HL-60/S4 treated with retinoic acid at 250 ng/mL for 4 days and 3 days (cell line): ENCODE measurements around the gene EVI2A.
"Not testable (repeated sequence)": the region's sequence is repeated elsewhere in the genome, so short reads cannot be mapped to it uniquely, and the experiment has no call there.

Source experiments
- in situ Hi-C: fragments of 300-500 bp; cut with MboI; formaldehyde crosslinking; loops from 2 replicates; pipeline ENCODE4 v1.7.0; 2022; ENCODE audit warnings: low sequenced_read_pairs

EVI2A gene

DNA sequence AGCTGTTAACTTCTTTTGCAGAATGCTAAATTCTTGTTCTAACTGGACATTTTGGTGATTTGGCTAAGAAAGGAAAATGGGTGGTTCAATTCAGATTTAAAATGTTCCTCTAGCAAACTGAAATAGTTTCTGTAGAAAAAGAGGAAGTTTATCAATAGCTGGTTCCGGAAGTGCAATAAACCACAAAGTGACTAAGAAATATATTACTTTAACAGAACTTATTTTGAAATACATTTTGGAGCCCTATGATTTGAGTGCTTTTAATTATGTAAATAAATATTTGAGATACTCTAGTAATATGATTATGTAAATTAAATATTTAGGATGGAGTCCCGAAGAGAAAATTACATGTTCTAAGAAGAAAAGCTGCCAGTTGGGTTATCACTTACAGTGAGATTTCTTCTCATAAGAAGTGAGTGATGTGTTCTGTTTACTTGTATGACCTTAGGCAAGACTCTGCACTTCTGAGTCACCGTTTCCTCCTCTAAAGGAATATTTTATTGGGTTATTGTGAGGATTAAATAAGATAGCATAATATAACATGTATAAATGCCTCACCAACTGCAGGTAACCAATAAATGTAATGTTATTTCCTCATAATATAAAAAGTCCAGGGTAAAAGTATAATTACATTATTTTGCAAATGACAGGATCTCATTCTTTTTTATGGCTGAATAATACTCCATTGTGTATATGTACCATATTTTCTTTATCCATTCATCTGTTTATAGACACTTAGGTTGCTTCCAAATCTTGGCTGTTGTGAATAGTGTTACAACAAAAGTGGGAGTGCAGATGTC is 7.2 kb downstream of the EVI2A start, which contains the start of gene EVI2B:
Gene EVI2B, minus strand, starts transcription at position 73 of the 800 bp plus-strand sequence. CDS start 8,445 bp downstream, outside the sequence.
- in situ Hi-C loops = no loop called here

DNA sequence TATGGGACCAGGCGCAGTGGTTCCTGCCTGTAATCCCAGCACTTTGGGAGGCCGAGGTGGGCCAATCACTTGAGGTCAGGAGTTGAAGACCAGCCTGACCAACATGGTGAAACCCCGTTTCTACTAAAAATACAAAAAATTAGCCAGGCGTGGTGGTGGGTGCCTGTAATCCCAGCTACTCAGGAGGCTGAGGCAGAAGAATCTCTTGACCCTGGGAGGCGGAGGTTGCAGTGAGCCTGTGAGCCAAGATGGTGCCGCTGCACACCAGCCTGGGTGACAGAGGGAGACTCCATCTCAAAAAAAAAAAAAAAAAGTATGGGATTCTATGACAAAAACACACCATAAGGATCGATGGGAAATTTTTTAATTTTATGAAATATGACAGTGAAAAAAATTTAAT is 9.2 kb downstream of the EVI2A start:
- in situ Hi-C loops = not testable (repeated sequence)

- in situ Hi-C loops = no loop called here
Measured at GRCh38 chr17:31311526-31311925, 9.9 kb downstream of the EVI2A start.

DNA sequence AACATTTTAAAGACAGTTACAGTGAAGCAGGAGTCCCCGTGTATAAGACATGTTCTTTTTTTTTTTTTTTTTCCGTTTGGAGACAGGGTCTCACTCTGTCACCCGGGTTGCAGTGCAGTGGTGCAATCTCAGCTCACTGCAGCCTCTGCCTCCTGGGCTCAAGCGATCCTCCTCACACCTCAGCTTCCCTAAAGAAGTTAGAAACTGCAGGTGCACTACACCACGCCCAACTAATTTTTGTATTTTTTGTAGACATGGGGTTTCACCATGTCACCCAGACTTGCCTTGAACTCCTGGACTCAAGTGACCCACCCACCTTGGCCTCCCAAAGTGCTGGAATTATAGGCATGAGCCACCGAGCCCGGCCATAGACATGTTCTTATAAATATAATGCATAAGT is 10.5 kb downstream of the EVI2A start:
- in situ Hi-C loops = no loop called here

- in situ Hi-C loops = no loop called here
Measured at GRCh38 chr17:31310260-31310659, 11.2 kb downstream of the EVI2A start.

GRCh38 chr17:31309556-31309955 is 11.9 kb downstream of the EVI2A start:
- in situ Hi-C loops = no loop called here

DNA sequence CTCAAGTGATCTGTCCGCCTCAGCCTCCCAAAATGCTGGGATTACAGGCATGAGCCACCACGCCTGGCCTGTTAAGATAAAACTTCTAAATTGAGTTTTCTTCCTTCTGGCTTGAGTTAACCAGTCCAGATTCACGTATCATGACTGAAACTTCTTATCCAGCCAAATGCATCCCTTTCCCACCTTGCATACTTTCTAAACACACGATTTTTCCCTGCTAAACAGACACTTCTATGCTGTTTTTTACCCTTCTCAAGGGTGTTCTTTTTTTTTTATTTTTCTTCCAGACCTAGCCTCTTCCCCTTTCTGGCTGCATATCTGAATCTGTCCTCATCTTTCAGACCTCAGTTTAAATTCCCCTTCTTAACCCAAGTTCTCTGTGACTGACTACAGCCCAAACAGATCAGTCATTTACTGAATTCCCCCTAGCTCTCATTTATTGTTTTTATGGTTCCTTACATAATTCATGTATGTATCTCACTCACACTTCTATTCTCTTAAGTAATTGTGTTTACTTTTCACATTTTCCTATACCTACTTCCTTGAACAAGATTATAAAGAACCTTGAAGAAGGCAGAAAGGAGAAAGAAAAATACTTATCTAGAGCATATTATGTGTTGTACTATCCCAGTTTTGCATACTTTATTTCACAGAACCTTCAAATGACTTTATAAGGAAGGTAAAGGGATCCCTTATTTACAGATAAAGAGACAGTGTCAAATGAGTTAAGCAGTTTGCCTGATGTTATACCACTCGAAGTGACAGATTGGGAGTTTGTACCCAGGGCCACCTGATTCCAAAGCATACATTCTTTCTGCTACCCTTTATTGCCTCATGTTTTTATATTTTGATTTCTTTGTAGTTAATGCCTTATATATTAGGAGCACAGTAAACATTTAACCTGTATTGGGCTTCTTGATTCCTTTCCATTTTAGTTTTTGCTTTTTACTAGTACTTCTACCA is 12.8 kb downstream of the EVI2A start:
- in situ Hi-C loops = no loop called here

DNA sequence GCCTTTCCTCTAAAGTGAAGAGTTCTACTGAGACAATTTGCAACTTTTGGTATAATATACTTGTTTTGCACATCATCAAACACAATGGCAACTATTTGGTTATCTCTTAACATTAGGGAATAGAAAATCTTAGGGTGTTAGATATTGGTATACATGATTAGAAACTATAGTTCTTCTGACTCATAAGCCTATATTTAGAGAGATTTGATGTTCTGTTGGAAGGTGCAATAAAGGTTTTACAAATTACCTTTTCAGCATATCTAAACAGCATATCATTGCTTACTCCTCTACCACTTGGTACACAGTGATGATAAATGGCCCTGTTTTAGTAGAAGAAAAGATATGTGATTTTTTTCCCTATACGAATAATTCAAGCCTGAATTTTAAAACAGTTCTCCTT is 13.8 kb downstream of the EVI2A start:
- in situ Hi-C loops = no loop called here

DNA sequence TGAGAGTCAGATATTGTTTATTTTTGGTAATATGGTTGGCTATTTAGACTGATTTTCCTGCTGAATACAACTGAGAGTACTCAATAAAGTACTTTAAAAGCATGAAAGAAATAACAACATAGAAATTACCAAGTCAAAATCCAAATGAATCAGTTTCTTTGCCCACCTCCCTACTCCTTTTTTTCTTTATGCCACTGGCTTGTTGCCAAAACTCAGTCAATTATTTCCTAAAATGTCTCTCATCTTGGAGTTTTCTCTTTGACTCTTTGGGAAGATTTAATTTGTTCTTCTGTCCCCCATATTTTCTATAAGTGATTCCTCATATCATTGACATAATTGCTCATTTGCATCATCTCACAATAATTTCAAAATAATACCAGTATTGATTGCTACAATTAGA is 21.8 kb downstream of the EVI2A start:
- in situ Hi-C loops = no loop called here

DNA sequence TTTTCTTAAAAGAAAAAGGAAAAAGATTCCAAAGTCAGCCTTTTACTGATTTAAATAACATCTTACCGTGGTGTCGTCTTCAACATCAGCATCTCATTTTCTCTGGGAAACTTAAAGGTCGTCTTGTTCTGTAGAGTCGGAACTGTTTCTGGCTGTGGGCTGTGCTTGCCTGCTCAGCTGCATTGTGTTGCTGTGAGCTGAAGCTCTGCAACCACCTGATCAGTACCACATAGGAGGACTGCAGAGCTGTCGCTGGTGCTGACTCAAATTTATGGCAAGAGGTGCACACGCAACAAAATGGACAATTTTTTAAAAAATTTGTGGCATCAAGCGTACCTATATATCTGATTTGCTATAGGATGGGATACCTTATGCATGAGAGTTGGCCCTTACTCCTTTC is 24.3 kb downstream of the EVI2A start, which contains the start of gene OMG:
Gene OMG, minus strand, starts transcription at position 150 of the 400 bp plus-strand sequence. CDS start 908 bp downstream, outside the sequence.
- in situ Hi-C loops = no loop called here

- in situ Hi-C loops = no loop called here
Measured at GRCh38 chr17:31296142-31296541, 25.3 kb downstream of the EVI2A start.

- in situ Hi-C loops = no loop called here
Measured at GRCh38 chr17:31295489-31295871, 25.9 kb downstream of the EVI2A start.

DNA sequence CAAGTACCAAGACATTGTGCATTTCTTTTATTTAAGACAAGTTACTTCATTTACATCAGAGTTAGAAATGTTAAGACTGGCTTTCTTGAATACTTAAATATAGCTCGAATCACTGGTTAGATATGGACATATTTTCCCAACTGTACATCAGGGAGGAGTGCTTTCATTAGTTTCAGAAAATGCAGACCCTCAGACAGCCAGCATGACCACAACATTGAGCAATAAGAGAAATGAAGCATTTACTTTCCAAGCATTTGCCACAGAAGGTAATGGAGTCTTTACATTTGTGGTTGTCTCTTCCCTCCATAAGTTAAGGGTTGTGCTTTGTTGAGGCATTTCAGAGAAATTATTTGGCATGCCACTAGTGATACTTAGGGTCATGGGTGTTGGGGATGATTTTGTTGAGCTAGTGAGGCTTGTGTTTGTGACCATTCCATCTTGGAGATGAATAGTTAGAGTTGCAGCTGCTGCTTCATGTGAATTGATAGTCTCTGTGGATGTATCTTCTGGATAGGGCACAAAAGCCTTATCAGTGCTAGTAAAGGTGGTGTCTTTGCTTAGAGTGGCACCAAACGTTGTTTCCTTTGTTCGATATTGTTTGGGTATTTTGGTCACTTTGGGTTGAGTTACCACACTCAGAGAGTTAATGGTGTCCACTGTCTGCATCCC is 26.5 kb downstream of the EVI2A start:
- in situ Hi-C loops = no loop called here

GRCh38 chr17:31294231-31294630 is 27.2 kb downstream of the EVI2A start:
- in situ Hi-C loops = no loop called here

- in situ Hi-C loops = no loop called here
Measured at GRCh38 chr17:31293581-31293980, 27.8 kb downstream of the EVI2A start.

GRCh38 chr17:31291820-31292219 is 29.6 kb downstream of the EVI2A start:
- in situ Hi-C loops = no loop called here

DNA sequence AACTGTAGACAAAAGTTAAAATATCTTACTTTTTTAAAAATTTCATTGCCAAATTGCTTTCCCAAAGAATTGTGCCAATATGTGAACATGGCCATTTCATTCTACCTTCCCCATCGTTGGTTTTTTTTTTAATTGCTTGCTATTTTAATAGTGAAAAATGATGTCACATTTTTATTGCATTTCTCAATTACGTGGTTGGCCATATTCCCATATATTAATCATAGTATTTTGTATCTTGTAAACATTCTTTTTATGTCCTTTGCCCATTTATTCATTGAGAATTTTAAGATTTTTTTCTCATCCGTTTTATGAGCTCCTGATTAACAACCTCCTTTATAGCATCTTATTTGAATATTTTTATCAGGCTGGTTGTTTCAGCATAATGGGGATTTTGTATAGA is 31.6 kb downstream of the EVI2A start:
- in situ Hi-C loops = no loop called here

DNA sequence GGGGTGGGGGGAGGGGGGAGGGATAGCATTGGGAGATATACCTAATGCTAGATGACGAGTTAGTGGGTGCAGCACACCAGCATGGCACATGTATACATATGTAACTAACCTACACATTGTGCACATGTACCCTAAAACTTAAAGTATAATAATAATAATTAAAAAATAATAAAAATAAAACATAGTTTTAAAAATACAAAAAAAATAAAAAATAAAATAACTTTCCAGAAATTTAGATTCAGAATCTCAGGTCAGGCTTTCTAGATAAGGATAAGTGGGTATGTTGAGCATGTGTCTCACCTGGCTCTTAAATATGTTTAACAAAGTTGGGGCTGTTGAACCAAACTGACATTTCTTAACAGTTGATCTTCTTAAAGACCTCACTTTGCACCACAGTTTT is 33.5 kb downstream of the EVI2A start:
- in situ Hi-C loops = not testable (repeated sequence)

DNA sequence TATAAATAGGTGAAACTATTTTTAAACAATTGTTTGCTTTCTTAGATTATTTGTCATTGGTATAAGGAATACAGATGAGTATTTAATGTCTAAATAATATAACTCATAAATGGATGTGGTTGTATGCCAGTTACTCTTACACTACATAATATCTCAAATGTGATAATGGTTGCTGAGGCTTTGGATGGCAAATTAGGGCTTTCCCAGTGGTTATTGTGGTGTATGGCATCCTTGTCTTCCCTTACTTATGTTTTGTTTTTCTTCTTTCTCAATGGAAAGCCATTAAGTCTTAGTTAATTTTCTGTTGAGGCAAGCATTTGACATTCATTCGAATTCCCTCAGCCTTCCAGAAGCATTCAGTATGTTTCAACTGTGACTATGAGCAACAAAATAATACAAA is 34.8 kb downstream of the EVI2A start:
- in situ Hi-C loops = no loop called here

DNA sequence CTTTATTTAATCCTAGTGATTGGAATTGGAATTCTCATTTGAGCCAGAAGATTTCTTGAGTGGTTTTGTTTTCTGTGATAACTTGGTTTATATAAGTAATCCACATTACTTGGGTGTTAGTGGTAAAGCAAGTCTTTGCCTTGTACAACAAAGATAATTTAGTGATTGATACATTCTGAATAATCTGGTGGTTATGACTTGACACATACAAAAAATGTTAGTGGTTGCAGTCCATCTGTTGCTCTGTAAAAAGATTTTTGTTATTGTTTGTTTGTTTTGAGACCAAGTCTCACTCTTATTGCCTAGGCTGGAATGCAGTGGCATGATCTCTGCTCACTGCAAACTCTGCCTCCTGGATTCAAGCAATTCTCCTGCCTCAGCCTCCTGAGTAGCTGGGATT is 37.6 kb downstream of the EVI2A start:
- in situ Hi-C loops = no loop called here

DNA sequence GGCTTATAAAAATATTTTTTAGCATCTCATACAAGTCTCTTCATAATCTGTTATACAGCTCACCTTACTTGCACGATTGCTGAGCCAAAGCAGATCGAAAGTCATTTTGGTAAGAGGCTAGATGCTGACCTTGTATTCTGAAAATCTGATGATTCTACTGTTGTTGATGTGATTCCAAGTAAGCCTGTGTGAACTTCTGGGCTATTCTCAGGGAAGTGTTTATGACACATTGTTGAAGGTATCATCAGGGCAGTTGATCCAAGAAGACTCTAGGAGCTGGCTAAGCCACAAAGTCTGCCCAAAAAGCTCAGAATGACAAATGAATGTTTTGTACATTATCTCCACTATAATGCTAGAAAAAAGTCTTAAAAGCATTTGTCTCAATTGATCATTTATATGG is 40.4 kb downstream of the EVI2A start:
- in situ Hi-C loops = no loop called here
